ENCODE measurements around the gene PAPSS2. TPM values are rescaled to one million over a fixed set of nuclear protein-coding genes. Genes with fewer than 3 reads are reported as not detected.
"Not testable (repeated sequence)": the region's sequence is repeated elsewhere in the genome, so short reads cannot be mapped to it uniquely, and the experiment has no call there.

The PAPSS2 gene
- total RNA-seq, 1 donor from 2014 or later, result 5.5 TPM

DNA sequence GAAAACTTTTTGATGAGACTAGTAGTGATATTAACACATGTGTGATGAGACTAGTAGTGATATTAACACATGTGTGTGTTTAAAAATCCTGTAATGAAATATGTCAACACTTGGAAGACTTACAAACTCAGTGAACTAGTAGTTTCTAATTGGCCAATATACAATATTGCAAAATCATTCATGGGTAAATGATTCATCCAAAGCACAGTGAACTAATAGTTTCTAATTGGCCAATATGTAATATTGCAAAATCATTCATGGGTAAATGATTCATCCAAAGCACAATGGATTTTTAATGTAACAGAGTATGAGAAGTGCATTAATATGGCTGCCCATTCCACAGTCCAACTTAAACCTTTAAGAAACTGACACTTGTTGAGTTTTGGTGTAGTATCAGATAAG is 80.6 kb downstream of the PAPSS2 start:
- no peak overlapping the region for H3K4me3 ChIP-seq (ENCODE audit: low read depth, low read length)
- H3K36me3 ChIP-seq (ENCODE audit: control insufficient read depth, insufficient read depth, low read length), result no peaks in the 10 kb centered on the region
- no peaks in the 10 kb centered on the region for H3K27me3 ChIP-seq (ENCODE audit: control insufficient read depth, insufficient read depth, low read length)
- DNase-seq (ENCODE audit: low read depth), result peak; percentile 97
- TF ChIP-seq, protein P1, sequence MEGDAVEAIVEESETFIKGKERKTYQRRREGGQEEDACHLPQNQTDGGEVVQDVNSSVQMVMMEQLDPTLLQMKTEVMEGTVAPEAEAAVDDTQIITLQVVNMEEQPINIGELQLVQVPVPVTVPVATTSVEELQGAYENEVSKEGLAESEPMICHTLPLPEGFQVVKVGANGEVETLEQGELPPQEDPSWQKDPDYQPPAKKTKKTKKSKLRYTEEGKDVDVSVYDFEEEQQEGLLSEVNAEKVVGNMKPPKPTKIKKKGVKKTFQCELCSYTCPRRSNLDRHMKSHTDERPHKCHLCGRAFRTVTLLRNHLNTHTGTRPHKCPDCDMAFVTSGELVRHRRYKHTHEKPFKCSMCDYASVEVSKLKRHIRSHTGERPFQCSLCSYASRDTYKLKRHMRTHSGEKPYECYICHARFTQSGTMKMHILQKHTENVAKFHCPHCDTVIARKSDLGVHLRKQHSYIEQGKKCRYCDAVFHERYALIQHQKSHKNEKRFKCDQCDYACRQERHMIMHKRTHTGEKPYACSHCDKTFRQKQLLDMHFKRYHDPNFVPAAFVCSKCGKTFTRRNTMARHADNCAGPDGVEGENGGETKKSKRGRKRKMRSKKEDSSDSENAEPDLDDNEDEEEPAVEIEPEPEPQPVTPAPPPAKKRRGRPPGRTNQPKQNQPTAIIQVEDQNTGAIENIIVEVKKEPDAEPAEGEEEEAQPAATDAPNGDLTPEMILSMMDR (IDR thresholded peaks at IDR 0.05; ENCODE audit: insufficient read depth, low read length, severe bottlenecking), result no peak
- FAIRE-seq, result no peak

DNA sequence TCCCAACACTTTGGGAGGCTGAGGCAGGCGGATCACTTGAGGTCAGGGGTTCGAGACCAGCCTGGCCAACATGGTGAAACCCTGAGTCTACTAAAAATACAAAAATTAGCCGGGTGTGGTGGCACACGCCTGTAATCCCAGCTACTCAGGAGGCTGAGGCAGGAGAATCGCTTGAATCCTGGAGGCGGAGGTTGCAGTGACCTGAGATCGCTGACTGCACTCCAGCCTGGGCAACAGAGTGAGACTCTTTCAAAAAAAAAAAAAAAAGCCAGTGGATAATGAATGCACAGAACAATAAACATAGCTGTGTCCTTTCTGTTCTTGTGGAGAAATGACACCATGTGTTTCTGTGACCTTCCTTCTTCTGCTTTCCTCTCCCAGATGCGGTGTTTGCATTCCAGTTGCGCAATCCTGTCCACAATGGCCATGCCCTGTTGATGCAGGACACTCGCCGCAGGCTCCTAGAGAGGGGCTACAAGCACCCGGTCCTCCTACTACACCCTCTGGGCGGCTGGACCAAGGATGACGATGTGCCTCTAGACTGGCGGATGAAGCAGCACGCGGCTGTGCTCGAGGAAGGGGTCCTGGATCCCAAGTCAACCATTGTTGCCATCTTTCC is 83.4 kb downstream of the PAPSS2 start:
- not testable (repeated sequence) for H3K27me3 ChIP-seq (ENCODE audit: control insufficient read depth, insufficient read depth, low read length); H3K4me3 ChIP-seq (ENCODE audit: low read depth, low read length); FAIRE-seq; H3K36me3 ChIP-seq (ENCODE audit: control insufficient read depth, insufficient read depth, low read length); DNase-seq (ENCODE audit: low read depth)

DNA sequence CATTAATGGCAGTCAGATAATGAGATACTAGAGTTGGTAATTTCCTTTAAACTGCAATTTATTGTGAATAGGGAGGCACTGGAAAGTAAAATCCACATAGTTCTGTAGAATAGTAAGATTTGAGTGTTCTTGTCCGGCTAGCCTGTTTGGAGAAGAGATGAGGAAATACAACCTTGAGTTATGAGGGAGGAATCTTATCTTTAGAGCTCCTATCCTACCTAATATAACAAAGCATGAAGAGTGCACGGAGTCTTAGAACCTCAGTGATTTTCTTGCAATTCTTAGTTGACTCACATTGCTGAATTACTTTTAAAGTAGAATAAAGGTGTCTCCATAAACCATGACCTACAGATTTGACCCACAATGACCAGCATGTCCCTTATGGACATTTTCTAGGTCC is 84.9 kb downstream of the PAPSS2 start:
- no peak overlapping the region for H3K4me3 ChIP-seq (ENCODE audit: low read depth, low read length)
- TF ChIP-seq, protein P1 (IDR thresholded peaks at IDR 0.05; ENCODE audit: insufficient read depth, low read length, severe bottlenecking), result no peak
- H3K36me3 ChIP-seq (ENCODE audit: control insufficient read depth, insufficient read depth, low read length), result no peaks in the 10 kb centered on the region
- H3K27me3 ChIP-seq (ENCODE audit: control insufficient read depth, insufficient read depth, low read length), result no peaks in the 10 kb centered on the region
- DNase-seq (ENCODE audit: low read depth), result no peak
- no peak for FAIRE-seq

DNA sequence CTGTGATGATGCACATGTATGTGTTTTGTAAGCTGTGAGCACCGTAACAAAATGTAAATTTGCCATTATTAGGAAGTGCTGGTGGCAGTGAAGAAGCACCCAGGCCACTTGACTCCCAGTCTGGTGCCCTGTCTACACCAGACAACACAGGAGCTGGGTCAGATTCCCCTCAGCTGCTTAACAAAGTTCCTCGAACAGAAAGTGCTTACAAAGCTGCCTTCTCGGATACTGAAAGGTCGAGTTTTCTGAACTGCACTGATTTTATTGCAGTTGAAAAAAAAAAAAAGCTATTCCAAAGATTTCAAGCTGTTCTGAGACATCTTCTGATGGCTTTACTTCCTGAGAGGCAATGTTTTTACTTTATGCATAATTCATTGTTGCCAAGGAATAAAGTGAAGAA is 87.2 kb downstream of the PAPSS2 start:
- H3K36me3 ChIP-seq (ENCODE audit: control insufficient read depth, insufficient read depth, low read length), result no peaks in the 10 kb centered on the region
- DNase-seq (ENCODE audit: low read depth) (no peak), FAIRE-seq (no peak)
- H3K4me3 ChIP-seq (ENCODE audit: low read depth, low read length), result no peak overlapping the region
- TF ChIP-seq, protein P1 (IDR thresholded peaks at IDR 0.05; ENCODE audit: insufficient read depth, low read length, severe bottlenecking), result no peak
- no peaks in the 10 kb centered on the region for H3K27me3 ChIP-seq (ENCODE audit: control insufficient read depth, insufficient read depth, low read length)

DNA sequence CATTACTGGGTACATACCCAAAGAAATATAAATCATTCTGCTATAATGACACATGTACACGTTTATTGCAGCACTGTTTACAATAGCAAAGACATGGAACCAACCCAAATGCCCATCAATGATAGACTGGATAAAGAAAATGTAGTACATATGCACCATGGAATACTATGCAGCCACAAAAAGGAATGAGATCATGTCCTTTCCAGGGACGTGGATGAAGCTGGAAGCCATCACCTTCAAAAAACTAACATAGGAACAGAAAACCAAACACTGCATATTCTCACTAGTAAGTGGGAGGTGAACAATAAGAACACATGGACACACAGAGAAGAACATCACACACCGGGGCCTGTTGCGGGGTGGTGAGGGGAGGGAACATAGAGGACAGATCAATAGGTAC is 88.6 kb downstream of the PAPSS2 start:
- H3K4me3 ChIP-seq (ENCODE audit: low read depth, low read length); H3K36me3 ChIP-seq (ENCODE audit: control insufficient read depth, insufficient read depth, low read length); FAIRE-seq; DNase-seq (ENCODE audit: low read depth); H3K27me3 ChIP-seq (ENCODE audit: control insufficient read depth, insufficient read depth, low read length): not testable (repeated sequence)

DNA sequence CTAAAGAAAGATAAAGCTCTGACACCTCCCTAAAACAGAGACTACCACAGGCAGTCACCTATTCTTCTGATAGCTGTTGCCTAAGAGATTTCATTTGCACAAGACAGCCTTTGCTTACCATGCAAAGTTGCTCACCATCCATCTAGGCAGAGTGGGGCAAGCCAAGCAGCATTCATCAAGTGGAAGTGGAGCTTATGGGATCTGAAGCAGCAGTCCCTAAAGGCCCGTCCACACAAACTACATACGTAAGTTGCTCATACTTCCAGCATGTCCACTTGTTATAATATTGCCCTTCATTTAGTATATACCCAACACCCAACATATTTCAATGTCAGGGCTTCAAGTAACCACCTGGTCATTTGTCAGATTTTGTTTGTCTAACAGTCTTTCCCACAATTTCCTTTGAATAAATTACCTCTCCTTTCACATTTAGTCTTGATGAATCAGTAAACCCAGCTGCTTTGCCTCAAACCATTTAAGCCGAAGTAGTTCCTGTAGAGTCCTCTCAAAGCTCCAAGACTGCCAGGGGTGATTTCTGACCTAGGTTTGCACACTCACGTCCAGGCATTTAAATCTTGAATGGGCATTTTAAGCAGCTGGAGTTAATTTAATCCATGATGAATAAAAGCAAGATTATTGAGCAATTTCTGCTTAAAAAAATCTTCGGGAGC is 90.5 kb downstream of the PAPSS2 start:
- Histone ChIP-seq H3K27me3 (ENCODE audit: control insufficient read depth, insufficient read depth, low read length) (no peaks in the 10 kb centered on the region), H3K4me3 (ENCODE audit: low read depth, low read length) (no peak overlapping the region), H3K36me3 (ENCODE audit: control insufficient read depth, insufficient read depth, low read length) (no peaks in the 10 kb centered on the region)
- peak; percentile 29 for DNase-seq (ENCODE audit: low read depth)
- TF ChIP-seq, protein P1 (IDR thresholded peaks at IDR 0.05; ENCODE audit: insufficient read depth, low read length, severe bottlenecking), result no peak
- no peak for FAIRE-seq

DNA sequence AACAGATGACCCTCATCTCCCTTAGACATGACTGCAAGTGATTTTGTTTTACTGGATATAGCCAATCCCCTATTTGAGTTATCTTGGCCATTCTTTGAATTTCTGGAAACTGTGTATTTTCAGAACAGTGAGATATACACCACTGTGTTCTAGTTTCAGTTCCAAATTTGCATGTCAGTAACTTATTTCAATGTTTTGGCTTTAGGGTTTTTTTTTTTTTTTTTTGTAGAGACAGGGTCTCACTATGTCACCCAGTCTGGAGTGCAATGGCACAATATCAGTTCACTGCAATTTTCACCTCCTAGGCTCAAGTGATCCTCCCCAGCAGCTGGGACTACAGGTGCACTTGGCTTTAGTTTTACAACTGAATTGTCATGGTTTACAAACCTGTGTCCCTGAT is 91.1 kb downstream of the PAPSS2 start:
- Histone ChIP-seq H3K4me3 (ENCODE audit: low read depth, low read length) (no peak overlapping the region), H3K36me3 (ENCODE audit: control insufficient read depth, insufficient read depth, low read length) (no peaks in the 10 kb centered on the region), H3K27me3 (ENCODE audit: control insufficient read depth, insufficient read depth, low read length) (no peaks in the 10 kb centered on the region)
- TF ChIP-seq, protein P1 (IDR thresholded peaks at IDR 0.05; ENCODE audit: insufficient read depth, low read length, severe bottlenecking), result no peak
- no peak for DNase-seq (ENCODE audit: low read depth)
- no peak for FAIRE-seq

Measured in bronchial epithelial cell (primary cell).